HS-5 (cell line): ENCODE data around the gene NOMO2.
"Not testable (repeated sequence)": the region's sequence is repeated elsewhere in the genome, so short reads cannot be mapped to it uniquely, and the experiment has no call there.

Experiments used
- DNase-seq: peaks from one replicate; pipeline ENCODE4 v3.0.0-alpha.2; 2012; ENCODE audit warnings: low read depth

Gene NOMO2, protein sequence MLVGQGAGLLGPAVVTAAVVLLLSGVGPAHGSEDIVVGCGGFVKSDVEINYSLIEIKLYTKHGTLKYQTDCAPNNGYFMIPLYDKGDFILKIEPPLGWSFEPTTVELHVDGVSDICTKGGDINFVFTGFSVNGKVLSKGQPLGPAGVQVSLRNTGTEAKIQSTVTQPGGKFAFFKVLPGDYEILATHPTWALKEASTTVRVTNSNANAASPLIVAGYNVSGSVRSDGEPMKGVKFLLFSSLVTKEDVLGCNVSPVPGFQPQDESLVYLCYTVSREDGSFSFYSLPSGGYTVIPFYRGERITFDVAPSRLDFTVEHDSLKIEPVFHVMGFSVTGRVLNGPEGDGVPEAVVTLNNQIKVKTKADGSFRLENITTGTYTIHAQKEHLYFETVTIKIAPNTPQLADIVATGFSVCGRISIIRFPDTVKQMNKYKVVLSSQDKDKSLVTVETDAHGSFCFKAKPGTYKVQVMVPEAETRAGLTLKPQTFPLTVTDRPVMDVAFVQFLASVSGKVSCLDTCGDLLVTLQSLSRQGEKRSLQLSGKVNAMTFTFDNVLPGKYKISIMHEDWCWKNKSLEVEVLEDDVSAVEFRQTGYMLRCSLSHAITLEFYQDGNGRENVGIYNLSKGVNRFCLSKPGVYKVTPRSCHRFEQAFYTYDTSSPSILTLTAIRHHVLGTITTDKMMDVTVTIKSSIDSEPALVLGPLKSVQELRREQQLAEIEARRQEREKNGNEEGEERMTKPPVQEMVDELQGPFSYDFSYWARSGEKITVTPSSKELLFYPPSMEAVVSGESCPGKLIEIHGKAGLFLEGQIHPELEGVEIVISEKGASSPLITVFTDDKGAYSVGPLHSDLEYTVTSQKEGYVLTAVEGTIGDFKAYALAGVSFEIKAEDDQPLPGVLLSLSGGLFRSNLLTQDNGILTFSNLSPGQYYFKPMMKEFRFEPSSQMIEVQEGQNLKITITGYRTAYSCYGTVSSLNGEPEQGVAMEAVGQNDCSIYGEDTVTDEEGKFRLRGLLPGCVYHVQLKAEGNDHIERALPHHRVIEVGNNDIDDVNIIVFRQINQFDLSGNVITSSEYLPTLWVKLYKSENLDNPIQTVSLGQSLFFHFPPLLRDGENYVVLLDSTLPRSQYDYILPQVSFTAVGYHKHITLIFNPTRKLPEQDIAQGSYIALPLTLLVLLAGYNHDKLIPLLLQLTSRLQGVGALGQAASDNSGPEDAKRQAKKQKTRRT

DNA sequence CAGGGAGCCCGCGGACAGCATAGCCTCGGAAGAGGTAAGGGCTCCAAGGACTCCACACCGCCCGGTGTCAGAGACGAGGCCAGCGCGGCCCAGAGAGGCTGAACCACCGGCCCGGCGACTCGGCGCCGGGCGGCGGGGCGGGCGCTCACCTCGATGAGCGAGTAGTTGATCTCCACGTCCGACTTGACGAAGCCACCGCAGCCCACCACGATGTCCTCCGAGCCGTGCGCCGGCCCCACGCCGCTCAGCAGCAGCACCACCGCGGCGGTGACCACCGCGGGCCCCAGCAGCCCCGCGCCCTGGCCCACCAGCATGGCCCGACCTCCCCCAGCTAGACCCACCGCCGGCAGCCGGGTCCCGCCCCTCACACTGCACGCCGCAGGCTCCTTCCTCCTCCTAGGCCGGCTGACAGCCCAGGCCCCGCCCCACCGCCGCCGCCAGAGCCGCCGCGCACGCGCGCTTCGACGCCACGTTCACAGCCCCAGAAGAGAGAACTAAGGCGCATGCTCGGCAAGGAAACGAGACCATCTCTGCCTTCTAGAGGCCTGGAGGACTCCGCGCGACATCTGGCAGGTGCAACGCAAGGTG, at the start of gene NOMO2:
Gene NOMO2 (minus strand): TSS at position 371 of the 588 bp plus-strand sequence. CDS start 57 bp downstream, at position 314.
- not testable (repeated sequence) for DNase-seq

DNA sequence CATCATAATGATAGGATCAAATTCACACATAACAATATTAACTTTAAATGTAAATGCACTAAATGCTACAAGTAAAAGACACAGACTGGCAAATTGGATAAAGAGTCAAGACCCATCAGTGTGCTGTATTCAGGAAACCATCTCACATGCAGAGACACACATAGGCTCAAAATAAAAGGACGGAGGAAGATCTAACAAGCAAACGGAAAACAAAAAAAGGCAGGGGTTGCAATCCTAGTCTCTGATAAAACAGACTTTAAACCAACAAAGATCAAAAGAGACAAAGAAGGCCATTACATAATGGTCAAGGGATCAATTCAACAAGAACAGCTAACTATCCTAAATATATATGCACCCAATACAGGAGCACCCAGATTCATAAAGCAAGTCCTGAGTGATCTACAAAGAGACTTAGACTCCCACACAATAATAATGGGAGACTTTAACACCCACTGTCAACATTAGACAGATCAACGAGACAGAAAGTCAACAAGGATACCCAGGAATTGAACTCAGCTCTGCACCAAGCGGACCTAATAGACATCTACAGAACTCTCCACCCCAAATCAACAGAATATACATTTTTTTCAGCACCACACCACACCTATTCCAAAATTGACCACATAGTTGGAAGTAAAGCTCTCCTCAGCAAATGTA, 48.4 kb upstream of the NOMO2 start:
- not testable (repeated sequence) for DNase-seq

DNA sequence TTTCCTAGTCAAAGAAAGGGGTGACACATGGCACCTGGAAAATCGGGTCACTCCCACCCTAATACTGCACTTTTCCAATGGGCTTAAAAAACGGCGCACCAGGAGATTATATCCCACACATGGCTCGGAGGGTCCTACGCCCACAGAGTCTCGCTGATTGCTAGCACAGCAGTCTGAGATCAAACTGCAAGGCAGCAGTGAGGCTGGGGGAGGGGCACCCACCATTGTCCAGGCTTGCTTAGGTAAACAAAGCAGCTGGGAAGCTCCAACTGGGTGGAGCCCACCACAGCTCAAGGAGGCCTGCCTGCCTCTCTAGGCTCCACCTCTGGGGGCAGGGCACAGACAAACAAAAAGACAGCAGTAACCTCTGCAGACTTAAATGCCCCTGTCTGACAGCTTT, 46.4 kb upstream of the NOMO2 start:
- DNase-seq = not testable (repeated sequence)

DNA sequence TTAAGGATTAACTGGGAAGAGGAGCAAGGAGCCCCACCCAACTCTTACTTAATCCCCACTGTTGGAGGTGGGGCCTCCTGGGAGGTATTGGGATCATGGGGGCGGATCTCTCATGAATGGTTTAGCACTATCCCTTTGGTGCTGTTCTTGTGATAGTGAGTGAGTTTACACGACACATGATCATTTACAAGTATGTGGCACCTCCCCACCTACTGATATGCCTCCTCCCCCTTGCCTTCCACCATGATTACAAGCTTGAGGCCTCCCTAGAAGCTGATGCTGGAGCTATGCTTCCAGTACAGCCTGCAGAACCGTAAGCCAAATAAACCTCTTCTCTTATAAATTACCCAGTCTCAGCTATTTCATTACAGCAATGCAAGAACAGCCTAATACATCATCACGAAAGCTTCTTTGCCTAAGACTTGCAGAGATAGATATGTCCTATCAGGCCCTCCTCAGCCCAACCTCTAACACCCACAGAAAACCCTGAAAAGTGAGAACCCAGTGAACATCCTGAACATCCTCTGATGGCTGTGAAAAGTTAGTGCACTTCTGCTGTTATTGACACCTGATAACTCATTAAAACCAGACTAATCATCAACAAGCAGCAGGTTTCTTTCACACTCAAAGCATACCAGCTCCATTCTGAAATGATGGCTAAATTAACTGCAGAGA, 41.8 kb upstream of the NOMO2 start:
- not testable (repeated sequence) for DNase-seq

DNA sequence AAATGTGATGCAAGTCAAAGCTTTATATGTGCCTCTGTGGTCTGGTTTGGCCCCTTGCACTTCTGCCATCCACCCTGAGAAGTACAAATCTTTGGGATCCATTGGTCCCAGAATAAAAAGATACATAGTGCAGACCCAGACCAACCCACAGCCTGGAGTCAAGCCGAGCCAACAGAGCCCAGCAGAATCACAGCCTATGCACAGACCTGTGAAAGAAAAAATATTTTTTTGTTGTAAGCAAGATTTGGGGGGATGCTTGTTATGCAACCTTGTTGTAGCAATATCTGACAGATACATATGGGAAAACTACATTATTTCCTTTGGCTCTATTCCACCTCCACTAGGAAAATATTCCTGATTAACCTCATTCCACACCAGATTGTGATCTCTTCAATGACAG, 36.7 kb upstream of the NOMO2 start:
- DNase-seq = not testable (repeated sequence)

DNA sequence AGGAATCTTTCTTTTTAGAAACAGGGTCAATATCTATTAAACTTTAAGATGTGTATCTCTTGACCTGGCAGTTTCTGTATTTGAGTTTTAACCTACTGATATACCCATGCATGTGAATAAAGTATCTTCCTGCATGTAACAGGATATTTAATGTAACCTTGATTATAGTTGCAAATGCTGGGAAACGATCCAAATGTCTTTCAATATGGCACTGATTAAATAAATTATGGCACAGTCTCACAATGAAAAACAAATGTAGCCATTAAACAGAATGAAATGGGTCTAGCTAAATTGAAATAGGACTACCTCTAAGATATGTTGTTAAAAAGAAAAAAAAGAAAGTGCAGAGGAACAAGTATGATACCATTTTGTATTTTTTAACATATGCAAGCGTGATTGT, 35.8 kb upstream of the NOMO2 start:
- DNase-seq = not testable (repeated sequence)

DNA sequence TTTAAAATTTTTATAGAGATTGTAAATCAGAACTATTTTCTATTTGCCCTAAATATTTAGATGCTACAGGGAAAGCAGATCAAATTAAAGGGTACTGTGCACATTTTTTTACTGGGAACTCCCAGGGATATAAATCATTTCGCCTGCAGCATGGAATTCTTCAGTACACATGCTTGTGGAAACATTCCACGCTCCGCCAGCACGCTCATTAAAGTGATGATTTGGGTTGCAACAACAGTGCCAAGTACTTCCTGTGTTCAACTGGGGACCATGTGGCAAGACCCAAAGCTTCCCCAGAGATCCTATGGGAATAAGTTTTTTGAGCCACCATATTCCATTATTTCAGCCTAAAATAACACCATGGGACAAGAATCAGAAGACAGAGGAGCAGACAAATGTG, 35.4 kb upstream of the NOMO2 start:
- DNase-seq = not testable (repeated sequence)

DNA sequence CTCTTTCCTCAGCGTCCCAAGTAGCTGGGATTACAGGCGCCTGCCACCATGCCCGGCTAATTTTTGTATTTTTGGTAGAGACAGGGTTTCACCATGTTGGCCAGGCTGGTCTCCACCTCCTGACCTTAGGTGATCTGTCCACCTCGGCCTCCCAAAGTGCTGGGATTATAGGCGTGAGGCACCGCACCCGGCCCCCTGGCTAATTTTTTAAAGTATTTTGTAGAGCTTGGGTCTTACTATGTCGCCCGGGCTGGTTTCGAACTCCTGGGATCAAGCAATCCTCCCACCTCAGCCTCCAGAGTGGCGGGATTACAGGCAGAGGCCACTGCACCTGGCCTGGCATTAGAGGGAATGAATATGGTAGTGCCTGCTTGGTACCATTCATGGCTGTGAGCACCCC, 33.9 kb upstream of the NOMO2 start:
- DNase-seq = not testable (repeated sequence)

DNA sequence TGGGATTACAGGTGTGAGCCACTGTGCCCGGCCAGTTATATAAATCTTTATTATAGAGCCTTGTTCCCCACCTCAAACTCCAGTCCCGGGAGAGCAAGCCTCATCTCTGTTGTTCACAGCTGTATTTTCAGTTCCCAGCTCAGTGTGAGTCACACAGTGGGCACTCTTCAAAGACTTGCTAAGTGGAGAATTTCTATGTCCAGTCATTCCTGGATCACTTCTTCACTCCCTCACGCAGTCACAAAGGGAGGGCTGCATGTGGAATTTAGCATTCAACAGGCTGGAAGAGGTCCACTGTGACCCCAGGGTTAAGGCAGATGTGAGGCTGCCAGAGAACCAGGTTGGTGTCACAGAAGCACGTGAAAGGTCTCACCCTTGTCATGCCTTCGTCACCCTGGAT, 33.0 kb upstream of the NOMO2 start:
- peak; percentile 77 for DNase-seq

DNA sequence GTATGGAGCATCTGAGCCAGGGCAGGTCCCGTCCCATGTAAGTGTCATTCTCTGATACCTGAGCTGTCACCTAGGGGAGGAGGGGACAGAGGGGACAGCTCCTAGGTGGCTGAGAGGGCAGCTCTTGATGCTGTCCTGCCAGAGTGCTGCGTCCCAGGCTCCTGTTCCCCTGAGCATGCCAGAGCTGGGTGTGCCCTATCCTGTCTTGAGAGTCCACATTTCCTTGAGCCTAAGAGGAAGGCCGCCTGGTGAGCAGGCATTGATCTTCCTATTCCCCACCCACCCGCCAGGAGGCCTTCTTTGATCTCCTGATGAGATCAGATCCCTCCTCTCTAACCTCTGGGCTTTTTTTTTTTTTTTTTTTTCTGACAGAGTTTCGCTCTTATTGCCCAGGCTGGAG, 32.0 kb upstream of the NOMO2 start:
- not testable (repeated sequence) for DNase-seq

DNA sequence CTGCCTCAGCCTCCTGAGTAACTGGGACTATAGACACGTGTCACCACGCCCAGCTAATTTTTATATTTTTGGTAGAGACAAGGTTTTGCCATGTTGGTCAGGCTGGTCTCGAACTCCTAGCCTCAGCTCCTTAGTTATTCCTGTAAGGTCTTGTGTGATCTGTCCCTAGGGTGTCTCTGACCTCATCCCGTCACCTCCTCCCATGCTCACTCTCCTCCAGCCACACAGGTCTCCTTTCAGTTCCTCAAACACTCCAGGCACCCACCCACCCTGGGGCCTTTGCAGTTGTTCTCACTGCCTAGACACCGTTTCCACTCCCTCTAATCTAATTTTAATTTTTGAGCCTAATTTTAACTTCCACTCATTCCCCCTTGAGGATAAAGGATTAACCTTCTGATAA, 31.1 kb upstream of the NOMO2 start:
- not testable (repeated sequence) for DNase-seq

DNA sequence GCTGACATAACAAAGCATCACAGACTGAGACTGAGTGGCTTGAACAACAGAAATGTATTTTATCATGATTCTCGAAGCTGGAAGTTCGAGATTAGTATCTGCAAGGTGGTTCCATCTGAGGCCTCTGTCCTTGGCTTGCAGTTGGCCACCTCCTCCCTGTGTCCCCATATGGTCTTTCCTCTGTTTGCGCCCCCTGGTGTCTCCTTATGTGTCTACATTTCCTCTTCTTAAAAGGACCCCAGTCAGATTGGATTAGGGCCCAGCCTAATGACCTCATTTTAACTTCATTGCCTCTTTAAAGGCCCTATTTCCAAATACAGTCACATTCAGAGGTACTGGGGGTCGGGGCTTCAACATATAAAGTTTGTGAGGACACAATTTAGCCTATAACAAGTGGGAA, 30.0 kb upstream of the NOMO2 start:
- DNase-seq = not testable (repeated sequence)

DNA sequence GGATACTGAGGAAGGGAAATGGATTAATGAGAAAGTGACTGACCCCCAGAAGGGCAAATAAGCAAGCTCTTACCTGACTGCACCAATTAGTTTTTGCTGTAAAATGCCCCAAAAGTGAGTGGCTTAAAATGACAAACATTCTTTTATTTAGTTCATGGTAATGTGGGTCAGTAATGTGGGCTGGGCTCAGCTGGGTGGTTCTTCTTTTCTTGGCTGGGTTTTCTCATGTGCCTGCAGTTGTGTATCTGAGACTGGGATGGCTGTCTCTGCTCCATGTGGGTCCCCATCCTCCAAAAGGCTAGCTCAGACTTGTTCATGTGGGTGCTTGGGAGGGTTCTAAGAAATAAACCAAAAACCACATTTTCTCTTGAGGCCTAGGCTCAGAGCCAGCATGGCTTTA, 29.5 kb upstream of the NOMO2 start:
- DNase-seq = not testable (repeated sequence)

DNA sequence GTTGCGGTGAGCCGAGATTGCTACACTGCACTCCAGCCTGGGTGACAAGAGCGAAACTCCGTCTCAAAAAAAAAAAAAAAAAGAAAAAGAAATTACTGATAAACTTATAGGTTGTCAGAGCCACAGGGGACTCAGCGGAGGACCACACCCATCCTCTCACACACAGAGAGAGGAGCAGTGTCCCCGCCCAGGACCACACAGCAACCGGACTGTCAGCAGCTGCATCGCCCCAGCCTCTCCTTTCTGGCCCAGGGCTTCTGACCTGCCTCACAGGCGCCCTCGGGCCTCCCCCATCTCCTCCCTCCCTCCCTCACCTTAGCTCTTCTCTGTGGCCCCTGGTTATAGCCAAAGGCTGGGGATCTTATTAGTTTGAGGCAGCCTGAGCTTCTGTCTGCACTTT, 27.9 kb upstream of the NOMO2 start:
- not testable (repeated sequence) for DNase-seq

DNA sequence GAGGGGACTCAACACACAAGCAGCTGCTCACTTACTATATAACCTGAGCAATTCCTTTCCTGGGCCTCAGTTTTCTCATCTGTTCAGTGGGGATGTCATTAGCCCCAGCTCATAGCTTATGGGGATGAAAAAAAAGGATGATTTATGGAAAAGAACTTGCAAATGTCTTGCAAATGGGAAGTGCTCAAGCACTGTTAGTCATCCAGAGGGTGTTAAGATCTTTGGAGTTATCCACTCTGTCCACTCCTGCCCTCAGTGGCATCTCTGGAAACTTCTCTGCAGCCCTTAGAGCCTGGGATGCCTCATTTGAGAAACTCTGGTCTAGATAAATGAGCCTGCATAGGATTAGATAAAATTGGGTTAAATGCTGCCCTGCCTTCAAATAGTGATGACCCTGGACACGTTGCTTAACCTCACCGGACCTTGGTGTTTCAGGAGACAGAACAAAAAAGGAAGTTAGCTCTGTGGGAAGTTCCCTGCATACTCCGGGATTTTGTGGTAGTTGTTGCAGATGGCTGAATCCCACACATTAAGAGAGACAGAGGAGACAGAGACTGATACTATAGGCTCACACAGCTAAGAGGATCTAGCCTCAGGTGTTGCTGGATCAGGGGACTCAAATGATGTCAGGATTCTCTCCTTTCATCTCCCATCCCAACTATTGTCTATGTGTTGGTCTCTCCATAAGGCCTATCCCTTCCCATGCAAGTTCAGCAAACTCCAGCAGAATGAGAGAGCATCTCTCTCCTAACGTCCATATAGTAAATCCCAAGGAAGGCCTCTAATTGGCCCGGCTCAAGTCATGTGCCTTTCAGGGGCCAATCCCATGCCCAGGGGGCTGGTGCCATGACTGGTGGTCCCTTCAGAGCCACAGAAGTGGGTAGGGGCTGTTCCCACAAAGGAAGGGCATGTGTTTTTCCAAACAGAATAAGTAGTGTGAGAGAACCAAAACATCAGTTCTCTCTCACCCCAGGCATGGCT, 25.0 kb upstream of the NOMO2 start:
- not testable (repeated sequence) for DNase-seq

DNA sequence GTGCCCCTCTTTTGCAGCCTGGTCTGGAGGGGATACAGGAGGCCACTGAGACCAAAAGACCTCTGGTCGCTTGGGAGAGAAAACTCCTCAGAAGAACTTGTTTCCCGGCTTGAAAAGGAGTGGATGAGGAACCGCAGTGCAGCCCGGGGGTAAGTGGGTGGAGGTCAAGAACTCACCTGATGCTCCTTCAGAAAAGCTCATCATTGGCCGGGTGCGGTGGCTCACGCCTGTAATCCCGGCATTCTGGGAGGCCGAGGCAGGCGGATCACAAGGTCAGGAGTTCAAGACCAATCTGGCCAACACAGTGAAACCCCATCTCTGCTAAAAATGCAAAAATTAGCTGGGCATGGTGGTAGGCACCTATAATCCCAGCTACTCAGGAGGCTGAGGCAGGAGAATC, 23.9 kb upstream of the NOMO2 start:
- not testable (repeated sequence) for DNase-seq

DNA sequence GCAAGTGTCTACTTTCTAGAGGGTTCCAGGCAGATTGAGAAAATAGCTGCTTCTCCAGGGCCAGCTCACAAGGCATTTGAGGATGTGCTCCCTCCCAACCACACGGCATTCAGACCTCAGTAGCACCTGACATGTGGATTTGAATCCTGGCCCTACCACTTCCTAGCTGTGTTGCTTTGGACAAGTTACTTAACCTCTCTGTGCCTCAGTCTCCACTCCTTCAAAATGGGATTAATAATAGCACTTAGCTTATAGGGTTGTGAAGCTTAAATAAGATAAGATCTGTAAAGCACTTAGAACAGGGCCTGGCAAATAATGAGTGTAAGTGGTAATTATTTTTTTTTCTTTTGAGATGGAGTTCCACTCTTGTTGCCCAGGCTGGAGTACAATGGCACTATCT, 21.0 kb upstream of the NOMO2 start:
- no peak for DNase-seq

DNA sequence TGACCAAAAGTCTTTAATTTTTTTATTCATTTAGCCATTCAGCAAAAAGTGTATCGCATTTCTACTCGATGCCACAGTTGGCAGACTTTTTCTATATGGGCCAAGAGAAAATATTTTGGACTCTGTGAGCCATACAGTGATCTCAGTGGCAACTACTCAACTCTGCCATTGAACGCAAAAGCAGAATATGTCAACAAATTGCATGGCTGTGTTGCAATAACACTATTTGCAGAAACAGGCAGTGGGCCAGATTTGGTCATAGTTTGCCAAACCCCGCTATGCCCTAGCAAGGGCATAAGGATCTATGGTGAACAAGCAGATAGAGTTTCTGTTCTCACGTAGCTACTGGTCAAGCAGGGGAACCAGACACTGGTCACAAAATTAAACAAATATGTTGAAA, 18.5 kb upstream of the NOMO2 start:
- DNase-seq = not testable (repeated sequence)

DNA sequence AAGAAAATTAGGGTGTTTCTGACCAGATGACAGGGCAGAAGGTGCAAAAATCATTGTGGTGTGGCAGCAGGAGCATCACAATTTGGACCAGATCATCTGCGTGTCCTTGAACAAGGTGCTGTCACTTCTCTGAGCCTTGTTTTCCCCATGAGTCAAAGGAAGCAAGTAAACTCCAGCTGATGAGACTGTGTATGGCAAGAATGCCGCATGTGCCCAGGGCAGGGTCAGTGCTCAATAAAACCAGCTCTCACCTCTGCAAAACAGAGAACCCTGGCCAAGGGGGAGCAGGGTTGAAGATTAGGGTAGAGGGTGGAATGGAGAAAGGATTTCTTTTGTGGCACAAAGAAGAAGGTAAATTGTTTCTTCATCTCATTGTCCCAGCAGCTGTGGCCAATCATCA, 17.4 kb upstream of the NOMO2 start:
- DNase-seq = not testable (repeated sequence)
